H1 (cell line): ENCODE measurements around the gene EIF2S3B. TPM values are rescaled to one million over a fixed set of nuclear protein-coding genes. Genes with fewer than 3 reads are reported as not detected.

ENCODE experiments used
- CHD2 ChIP-seq: IDR thresholded peaks from 2 replicates; pipeline ENCODE4 v1.6.1; 2012; ENCODE audit warnings: low read length, improper control_type of control experiment
- polyA plus RNA-seq, 7 experiments: library from polyadenylated mRNA; depleted of rRNA in 3 of 7; stranded (reverse) in 5 of 7; unstranded in 2 of 7; fragments of >200 nt in 5 of 7; fragments of 200-250 nt in 2 of 7; gene quantifications; 1 replicate in 5 of 7; 2 replicates in 1 of 7; 4 replicates in 1 of 7; pipeline versions ENCODE4 v1.2.1 to v1.2.3, GENCODE V29; 2011 to 2013; ENCODE audit warnings: missing spikeins in 2 of 7, mixed read lengths in 2 of 7
- total RNA-seq: library from RNA; stranded (reverse); fragmentation: NEBNext Ultra II Directional; extraction: Animal tissue kit (Norgen Biotek cat#: 25700); gene quantifications from 2 replicates; pipeline ENCODE4 v1.2.1, GENCODE V29; 2021

Gene EIF2S3B
- total and polyA plus RNA-seq, 2 of the 8 experiments (the other 6 are each of a cell fraction or from before 2014, with no cell fraction given): 3.1 to 6.7 TPM

DNA sequence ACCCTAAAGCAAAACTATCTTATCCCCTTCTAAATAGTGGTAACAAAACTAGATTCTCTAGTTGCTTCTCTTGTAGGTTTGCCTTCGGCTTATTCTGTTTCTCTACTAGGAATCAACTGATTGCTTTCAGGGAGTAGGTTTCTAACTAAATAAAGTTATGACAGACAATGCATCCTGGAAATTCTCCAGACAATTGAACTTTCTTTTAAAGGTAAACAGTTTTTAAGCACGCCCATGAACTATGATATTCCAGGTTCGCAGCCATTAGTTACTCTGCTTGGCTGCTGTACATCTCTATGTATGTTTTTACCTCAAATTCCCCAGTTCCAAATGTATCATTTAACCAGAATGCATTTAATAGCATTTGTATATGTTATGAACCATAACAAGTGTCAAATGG, 23.9 kb downstream of the EIF2S3B start (continued):
- no peak for TF ChIP-seq CHD2
